Subcutaneous abdominal adipose tissue (tissue), 5 donors: ENCODE data around the gene PRKD2.
A peak's percentile ranks its signal among the peaks of the same experiment; 100 is the strongest.
"Not testable (repeated sequence)": the region's sequence is repeated elsewhere in the genome, so short reads cannot be mapped to it uniquely, and the experiment has no call there.

Source experiments
- H3K27ac ChIP-seq: one replicate; pipeline ENCODE4 v1.7.0; 2013; ENCODE audit warnings: low read depth, mild to moderate bottlenecking, inconsistent platforms, low read length, moderate library complexity
- H3K27me3 ChIP-seq, 5 donors: one replicate each; pipeline ENCODE4 v1.7.0; 2013; ENCODE audit warnings: low read length in 5 of 5, inconsistent platforms in 1 of 5; ENCODE audit not compliant: control insufficient read depth in 5 of 5, insufficient read depth in 4 of 5
- H3K36me3 ChIP-seq, 5 donors: one replicate each; pipeline ENCODE4 v1.7.0; 2013; ENCODE audit warnings: low read length in 5 of 5; ENCODE audit not compliant: control insufficient read depth in 5 of 5, insufficient read depth in 5 of 5
- H3K4me1 ChIP-seq, 5 donors: one replicate each; pipeline ENCODE4 v1.7.0; 2013; ENCODE audit warnings: low read length in 5 of 5, mild to moderate bottlenecking in 3 of 5, moderate library complexity in 1 of 5; ENCODE audit not compliant: control insufficient read depth in 5 of 5, insufficient read depth in 5 of 5
- H3K4me3 ChIP-seq, 5 donors: one replicate each; pipeline ENCODE4 v1.7.0; 2013; ENCODE audit warnings: low read length in 5 of 5, low read depth in 1 of 5
- H3K9ac ChIP-seq, 5 donors: one replicate each; pipeline ENCODE4 v1.7.0; 2013; ENCODE audit warnings: low read length in 5 of 5, mild to moderate bottlenecking in 4 of 5, moderate library complexity in 3 of 5
- H3K9me3 ChIP-seq, 5 donors: one replicate each; pipeline ENCODE4 v1.7.0; 2013; ENCODE audit warnings: low read length in 5 of 5; ENCODE audit not compliant: control insufficient read depth in 5 of 5
- donor health status: healthy.
- donor health status: healthy.
- donor health status: healthy.
- donor health status: healthy.
- donor health status: healthy.

Gene PRKD2

GRCh38 chr19:46713781-46714443, 3.0 kb downstream of the PRKD2 start:
- peak overlapping the region in 2 of 5 donors; percentile 23 to 25 for H3K9ac ChIP-seq
- H3K36me3 ChIP-seq = peaks cover 0 to 15% (median 14%) of the 10 kb centered on the region in 5 donors
- H3K4me1 ChIP-seq = peaks cover 6 to 48% (median 47%) of the 10 kb centered on the region in 5 donors
- H3K9me3 ChIP-seq = no peaks in the 10 kb centered on the region
- H3K4me3 ChIP-seq = peak overlapping the region; percentile 47 to 82 (median 68)
- peak overlapping the region; percentile 93 for H3K27ac ChIP-seq
- H3K27me3 ChIP-seq = no peaks in the 10 kb centered on the region

- not testable (repeated sequence) for H3K27me3 ChIP-seq, H3K4me3 ChIP-seq, H3K9me3 ChIP-seq, H3K9ac ChIP-seq
- peaks cover 6 to 37% (median 37%) of the 10 kb centered on the region in 5 donors for H3K4me1 ChIP-seq
- peaks cover 0 to 23% (median 14%) of the 10 kb centered on the region in 5 donors for H3K36me3 ChIP-seq
- H3K27ac ChIP-seq = peak overlapping the region; percentile 75
These were observed 4.1 kb downstream of the PRKD2 start for GRCh38 chr19:46712768-46713338.

GRCh38 chr19:46710687-46711086, 6.2 kb downstream of the PRKD2 start:
- Histone ChIP-seq H3K9me3 (no peaks in the 10 kb centered on the region), H3K27me3 (no peaks in the 10 kb centered on the region), H3K9ac (no peak overlapping the region), H3K4me3 (no peak overlapping the region), H3K4me1 (peaks cover 3 to 26% (median 19%) of the 10 kb centered on the region in 5 donors), H3K36me3 (peaks cover 0 to 37% (median 25%) of the 10 kb centered on the region in 5 donors), H3K27ac (no peak overlapping the region)

- Histone ChIP-seq H3K4me3 (no peak overlapping the region), H3K27ac (no peak overlapping the region), H3K9me3 (no peaks in the 10 kb centered on the region), H3K4me1 (peaks cover 0 to 10% (median 0%) of the 10 kb centered on the region in 5 donors), H3K9ac (no peak overlapping the region), H3K36me3 (peaks cover 0 to 71% (median 55%) of the 10 kb centered on the region in 5 donors), H3K27me3 (no peaks in the 10 kb centered on the region)
These were observed 12.4 kb downstream of the PRKD2 start for GRCh38 chr19:46704379-46705076.

- no peak overlapping the region for H3K9ac ChIP-seq
- no peaks in the 10 kb centered on the region for H3K9me3 ChIP-seq
- H3K4me3 ChIP-seq = no peak overlapping the region
- H3K36me3 ChIP-seq = peaks cover 0 to 79% (median 64%) of the 10 kb centered on the region in 5 donors
- no peak overlapping the region for H3K27ac ChIP-seq
- peaks cover 0 to 16% (median 8%) of the 10 kb centered on the region in 5 donors for H3K4me1 ChIP-seq
- no peaks in the 10 kb centered on the region for H3K27me3 ChIP-seq
These were observed 16.2 kb downstream of the PRKD2 start for GRCh38 chr19:46700704-46701103.

- Histone ChIP-seq H3K9ac (no peak overlapping the region), H3K27ac (no peak overlapping the region), H3K36me3 (peaks cover 0 to 91% (median 74%) of the 10 kb centered on the region in 5 donors)
These were observed 18.3 kb downstream of the PRKD2 start for GRCh38 chr19:46698395-46699321.

GRCh38 chr19:46697204-46697960, 19.5 kb downstream of the PRKD2 start:
- Histone ChIP-seq H3K4me1 (peaks cover 0 to 8% (median 6%) of the 10 kb centered on the region in 5 donors), H3K9me3 (no peaks in the 10 kb centered on the region), H3K27me3 (no peaks in the 10 kb centered on the region), H3K9ac (no peak overlapping the region), H3K36me3 (peaks cover 0 to 91% (median 80%) of the 10 kb centered on the region in 5 donors), H3K27ac (no peak overlapping the region), H3K4me3 (peak overlapping the region in 4 of 5 donors; percentile 22 to 52 (median 34))

More at GRCh38 chr19:46698395-46699321, 18.3 kb downstream of the PRKD2 start:
- no peak overlapping the region for H3K4me3 ChIP-seq
- H3K9me3 ChIP-seq = no peaks in the 10 kb centered on the region
- no peaks in the 10 kb centered on the region for H3K27me3 ChIP-seq
- peaks cover 0 to 8% (median 6%) of the 10 kb centered on the region in 5 donors for H3K4me1 ChIP-seq

- Histone ChIP-seq H3K9me3 (no peaks in the 10 kb centered on the region), H3K27me3 (no peaks in the 10 kb centered on the region), H3K36me3 (peaks cover 0 to 91% (median 81%) of the 10 kb centered on the region in 5 donors), H3K4me3 (peak overlapping the region in 1 of 5 donors; percentile 27), H3K9ac (no peak overlapping the region), H3K4me1 (peaks cover 0 to 8% (median 6%) of the 10 kb centered on the region in 5 donors), H3K27ac (no peak overlapping the region)
These were observed 20.1 kb downstream of the PRKD2 start for GRCh38 chr19:46696866-46697203.

GRCh38 chr19:46696052-46696451, 20.9 kb downstream of the PRKD2 start:
- peaks cover 4 to 92% (median 82%) of the 10 kb centered on the region in 5 donors for H3K36me3 ChIP-seq
- peaks cover 0 to 8% (median 6%) of the 10 kb centered on the region in 5 donors for H3K4me1 ChIP-seq
- no peaks in the 10 kb centered on the region for H3K27me3 ChIP-seq
- H3K9me3 ChIP-seq = no peaks in the 10 kb centered on the region
- no peak overlapping the region for H3K27ac ChIP-seq
- H3K4me3 ChIP-seq = no peak overlapping the region
- no peak overlapping the region for H3K9ac ChIP-seq
